NCI-H526 treated with DMSO at 0.1 percent for 48 hours (cell line): ENCODE data around the gene CYP1A1.

ENCODE experiments used
- DNase-seq: peaks from one replicate; lab custom pipeline; 2025; lab: John Stamatoyannopoulos, UW

CYP1A1 gene

GRCh38 chr15:74695597-74696397 is 29.5 kb downstream of the CYP1A1 start, which contains the start of gene EDC3:
Gene EDC3 (minus strand): TSS chr15:74696024. CDS start chr15:74675124, 20,900 bp downstream.
- peak; percentile 52 for DNase-seq

- no peak for DNase-seq
Measured at GRCh38 chr15:74692327-74692726, 33.0 kb downstream of the CYP1A1 start.

- DNase-seq, result no peak
Measured at GRCh38 chr15:74683758-74684157, 41.6 kb downstream of the CYP1A1 start.

GRCh38 chr15:74682954-74683353 is 42.4 kb downstream of the CYP1A1 start:
- no peak for DNase-seq

GRCh38 chr15:74680456-74680855 is 44.9 kb downstream of the CYP1A1 start:
- DNase-seq, result no peak

- no peak for DNase-seq
Measured at GRCh38 chr15:74676801-74677200, 48.5 kb downstream of the CYP1A1 start.

GRCh38 chr15:74674161-74674560 is 51.2 kb downstream of the CYP1A1 start:
- no peak for DNase-seq

- no peak for DNase-seq
Measured at GRCh38 chr15:74669627-74670026, 55.7 kb downstream of the CYP1A1 start.
